ENCODE results near the gene DTL.

The DTL gene

DNA sequence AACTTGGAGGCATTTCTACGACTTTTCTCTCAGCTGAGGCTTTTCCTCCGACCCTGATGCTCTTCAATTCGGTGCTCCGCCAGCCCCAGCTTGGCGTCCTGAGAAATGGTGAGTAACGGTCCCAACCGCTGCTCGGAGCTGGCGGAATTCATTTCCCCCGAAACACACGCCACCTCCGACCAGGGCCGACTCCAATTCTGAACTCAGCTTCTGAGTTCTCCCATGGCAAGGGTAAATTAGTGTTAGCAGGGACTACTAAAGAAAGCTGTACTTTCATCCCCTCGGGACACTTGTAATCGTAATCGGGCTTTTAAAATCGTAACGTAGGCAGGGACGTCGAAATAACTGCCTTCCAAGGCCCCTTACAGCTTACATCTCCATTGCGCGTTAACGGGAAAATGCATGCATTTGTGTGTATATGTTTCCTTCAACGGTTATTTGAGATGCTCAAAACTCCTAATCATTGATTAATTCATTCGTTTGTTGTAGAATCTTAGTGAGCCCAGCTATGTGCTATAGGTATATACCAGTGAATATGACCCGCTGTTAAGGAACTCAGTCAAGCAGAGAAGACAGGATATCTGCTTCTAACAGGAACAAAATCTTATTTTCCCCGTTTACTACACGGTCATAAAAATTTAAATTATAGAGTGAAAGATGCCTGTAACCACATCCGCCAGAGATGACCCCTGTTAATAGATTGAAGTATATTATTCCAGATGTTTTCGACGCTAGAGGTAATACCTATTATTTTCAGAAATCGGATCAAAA lies 472 bp downstream of the DTL start:
- DNase-seq (ENCODE audit: low spot score) (no peak), FAIRE-seq (no peak)

DNA sequence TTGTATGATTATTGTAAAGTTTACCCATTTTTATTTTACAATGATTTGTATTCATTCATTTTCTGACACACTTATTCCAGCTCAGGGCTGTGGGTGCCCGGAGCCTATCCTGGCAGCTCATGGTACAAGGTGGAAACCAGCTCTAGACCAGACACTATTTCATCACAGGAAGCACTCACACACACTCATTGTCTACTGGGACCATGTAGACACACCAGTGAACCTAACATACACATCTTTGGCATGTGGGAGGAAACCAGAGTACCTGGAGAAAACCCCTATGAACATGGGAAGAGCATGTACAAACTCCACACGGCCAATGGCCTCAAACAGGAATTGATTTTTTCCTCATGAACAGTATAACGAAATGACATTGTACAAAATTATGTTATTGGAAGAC lies 2.4 kb downstream of the DTL start:
- DNase-seq (ENCODE audit: low spot score) (no peak), FAIRE-seq (no peak)

DNA sequence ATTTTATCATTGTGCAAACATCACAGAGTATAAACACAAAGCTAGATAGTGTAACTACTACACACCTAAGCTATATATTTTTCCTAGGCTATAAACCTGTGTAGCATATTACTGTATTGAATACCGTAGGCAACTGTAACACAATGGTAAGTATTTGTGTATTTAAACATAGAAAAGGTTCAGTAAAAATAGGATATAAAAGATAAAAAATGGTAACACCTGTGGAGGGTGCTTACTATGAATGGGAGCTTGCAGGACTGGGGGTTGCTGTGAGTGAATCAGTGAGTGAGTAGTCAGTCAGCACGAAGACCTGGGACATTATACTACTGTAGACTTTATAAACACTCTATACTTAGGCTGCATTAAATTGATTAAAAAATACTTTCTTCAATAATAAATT lies 4.1 kb downstream of the DTL start:
- FAIRE-seq (no peak), DNase-seq (ENCODE audit: low spot score) (no peak)

DNA sequence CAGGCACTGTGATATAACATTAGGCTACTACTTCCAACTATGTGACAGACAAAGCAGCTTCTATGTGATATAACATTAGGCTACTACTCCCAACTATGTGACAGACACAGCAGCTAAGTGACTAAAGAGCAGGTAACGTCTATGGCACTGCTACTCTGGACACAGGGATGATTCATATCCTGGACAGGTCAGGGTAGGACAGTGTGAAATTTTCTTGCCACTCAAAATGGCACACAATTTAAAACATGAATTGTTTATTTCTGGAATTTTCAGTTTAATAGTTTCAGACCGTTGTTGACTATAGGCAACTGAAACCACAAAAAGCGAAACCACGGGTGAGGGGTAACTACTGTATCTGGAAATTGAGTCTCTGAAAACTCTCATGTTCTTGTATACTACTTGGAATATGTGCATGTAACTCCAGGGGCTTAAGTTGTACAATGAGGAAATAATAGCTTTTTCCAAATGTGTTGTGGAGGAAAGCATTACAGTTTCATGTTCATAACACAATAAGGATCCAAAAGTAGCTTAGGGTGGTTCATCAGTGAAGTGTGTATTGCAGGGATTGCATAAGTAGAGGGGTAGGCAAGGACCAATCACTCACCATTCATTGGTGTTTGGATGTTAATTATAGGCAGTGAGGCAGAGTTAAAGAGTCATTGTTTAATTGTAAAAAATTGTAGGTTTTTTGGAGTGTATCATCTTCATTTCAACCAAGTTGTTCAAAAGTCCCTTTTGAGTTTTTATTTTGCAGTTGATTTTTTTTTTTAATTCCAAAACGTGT lies 5.3 kb downstream of the DTL start:
- FAIRE-seq, result peak; percentile 52
- DNase-seq (ENCODE audit: low spot score), result no peak

DNA sequence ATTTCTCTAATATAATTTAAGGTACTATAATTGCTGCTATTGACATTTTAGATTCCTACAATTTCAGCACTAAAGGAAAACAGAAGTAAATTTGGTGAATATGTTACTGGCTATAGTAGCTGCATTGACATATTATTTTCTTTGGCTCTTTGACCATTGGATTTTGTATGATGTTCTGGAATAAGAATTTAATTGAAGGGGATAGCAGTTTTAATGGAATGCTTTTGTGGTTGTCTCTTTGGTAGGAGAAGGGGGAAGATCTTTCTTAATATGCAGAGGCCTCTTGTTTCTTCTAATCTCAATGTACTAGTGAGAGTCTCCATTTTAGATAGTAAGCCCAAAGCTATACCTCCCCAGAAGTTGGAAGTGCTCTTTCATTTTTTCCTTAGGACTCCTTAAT lies 6.9 kb downstream of the DTL start:
- DNase-seq (ENCODE audit: low spot score) (no peak), FAIRE-seq (no peak)

GRCh38 chr1:212044851-212045250 lies 9.3 kb downstream of the DTL start:
- no peak for DNase-seq (ENCODE audit: low spot score)
- FAIRE-seq, result no peak

DNA sequence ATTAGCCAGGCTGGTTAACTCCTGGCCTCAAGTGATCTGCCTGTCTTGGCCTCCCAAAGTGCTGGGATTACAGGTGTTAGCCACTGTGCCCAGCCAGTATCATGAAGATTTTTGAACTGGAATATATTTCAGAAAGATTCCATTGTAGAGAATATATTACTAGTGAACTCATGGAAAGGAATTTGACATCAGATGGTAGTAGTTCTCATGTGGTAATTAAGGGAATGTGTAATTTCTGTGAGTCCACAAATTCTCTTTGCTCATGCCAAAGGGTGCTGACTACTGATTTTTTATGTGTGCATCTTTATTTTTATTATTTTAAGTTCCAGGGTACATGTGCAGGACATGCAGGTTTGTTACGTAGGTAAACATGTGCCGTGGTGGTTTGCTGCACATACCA lies 10.4 kb downstream of the DTL start:
- no peak for DNase-seq (ENCODE audit: low spot score)
- no peak for FAIRE-seq

GRCh38 chr1:212053993-212054392 lies 18.4 kb downstream of the DTL start:
- no peak for DNase-seq (ENCODE audit: low spot score)
- no peak for FAIRE-seq

DNA sequence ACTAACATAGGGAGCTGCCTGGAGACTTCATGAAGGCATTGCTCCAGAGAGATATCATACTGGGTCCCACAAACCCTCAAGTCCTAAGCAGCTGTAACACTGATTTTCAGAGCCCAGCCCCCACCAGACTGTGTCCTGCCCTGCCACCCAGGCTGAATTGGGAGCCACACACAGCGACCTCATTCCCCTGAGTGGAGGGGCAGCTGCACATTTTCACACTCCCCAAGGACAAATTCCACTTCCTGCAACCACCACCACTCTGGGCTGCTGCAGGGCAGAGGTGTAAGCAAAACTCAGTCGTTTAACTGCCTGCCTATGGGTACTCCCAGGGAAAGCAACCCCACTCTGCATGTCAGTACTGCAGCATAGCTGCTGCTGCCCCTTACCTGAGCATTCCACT lies 19.8 kb downstream of the DTL start:
- no peak for DNase-seq (ENCODE audit: low spot score)
- FAIRE-seq, result no peak

- FAIRE-seq (no peak), DNase-seq (ENCODE audit: low spot score) (no peak)
These were observed 25.3 kb downstream of the DTL start for GRCh38 chr1:212060632-212061472.

GRCh38 chr1:212062832-212063438 lies 27.4 kb downstream of the DTL start:
- FAIRE-seq (no peak), DNase-seq (ENCODE audit: low spot score) (peak; percentile 25)

- no peak for DNase-seq (ENCODE audit: low spot score)
- no peak for FAIRE-seq
These were observed 32.2 kb downstream of the DTL start for GRCh38 chr1:212067787-212068186.

DNA sequence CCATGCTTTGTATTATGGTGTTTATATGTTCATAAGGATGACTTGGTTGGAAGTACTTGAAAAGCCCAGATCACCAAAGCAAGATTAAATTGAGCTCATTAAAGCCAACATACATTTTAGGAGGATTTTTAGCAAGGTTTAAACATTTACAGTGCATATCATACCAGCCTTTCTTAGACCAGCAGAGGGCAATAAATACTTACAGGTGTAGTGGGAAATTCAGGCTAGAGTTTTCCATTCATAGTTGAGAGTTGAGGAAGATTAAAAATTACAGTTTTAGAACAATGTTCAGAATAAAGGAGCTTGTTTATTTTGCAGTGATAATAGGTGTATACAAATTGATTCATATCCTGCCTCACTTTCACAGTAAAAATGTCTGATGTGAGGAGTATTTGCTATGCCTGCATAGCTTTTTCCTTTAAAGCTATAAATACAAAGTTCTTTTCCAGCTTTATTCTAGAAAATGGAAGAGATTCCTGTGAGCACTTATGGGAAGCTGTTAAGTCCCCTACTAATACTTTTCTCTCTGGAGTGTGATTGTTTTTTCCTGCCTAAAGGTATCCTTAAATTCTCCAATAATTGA lies 35.3 kb downstream of the DTL start:
- DNase-seq (ENCODE audit: low spot score) (no peak), FAIRE-seq (no peak)

DNA sequence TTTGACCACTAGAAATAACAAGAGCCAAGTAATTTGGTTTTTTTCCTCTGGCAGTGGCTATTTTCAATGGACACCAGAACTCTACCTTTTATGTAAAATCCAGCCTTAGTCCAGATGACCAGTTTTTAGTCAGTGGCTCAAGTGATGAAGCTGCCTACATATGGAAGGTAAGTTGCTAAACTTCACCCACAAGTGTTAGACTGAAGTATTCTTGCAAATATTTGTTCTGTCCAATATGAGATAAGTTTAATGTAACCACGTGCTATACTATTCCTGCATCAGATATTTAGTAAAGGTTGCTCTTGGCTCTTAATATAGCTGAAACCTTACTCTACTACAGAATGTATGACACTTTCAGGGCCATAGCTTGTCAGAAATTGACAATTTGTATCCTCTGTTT lies 36.5 kb downstream of the DTL start:
- FAIRE-seq (no peak), DNase-seq (ENCODE audit: low spot score) (no peak)

DNA sequence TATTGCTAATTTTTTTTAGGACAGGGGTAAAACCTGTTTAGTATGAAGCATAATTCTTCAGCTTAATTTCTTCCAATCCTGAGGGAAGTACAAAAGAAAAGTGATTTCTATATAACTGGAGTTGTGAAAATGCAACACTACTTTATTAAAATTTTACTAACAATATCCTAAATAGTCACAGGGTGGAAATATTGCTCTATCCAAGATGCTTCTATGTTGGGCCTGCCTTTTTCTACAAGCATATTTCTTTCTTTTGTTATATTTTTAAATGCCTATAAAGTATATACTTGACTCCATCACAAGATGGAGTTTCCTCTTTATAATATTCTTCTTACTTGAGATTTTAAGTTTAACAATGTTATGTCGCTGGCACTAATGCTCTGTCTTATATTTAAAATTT lies 37.9 kb downstream of the DTL start:
- FAIRE-seq (no peak), DNase-seq (ENCODE audit: low spot score) (no peak)

DNA sequence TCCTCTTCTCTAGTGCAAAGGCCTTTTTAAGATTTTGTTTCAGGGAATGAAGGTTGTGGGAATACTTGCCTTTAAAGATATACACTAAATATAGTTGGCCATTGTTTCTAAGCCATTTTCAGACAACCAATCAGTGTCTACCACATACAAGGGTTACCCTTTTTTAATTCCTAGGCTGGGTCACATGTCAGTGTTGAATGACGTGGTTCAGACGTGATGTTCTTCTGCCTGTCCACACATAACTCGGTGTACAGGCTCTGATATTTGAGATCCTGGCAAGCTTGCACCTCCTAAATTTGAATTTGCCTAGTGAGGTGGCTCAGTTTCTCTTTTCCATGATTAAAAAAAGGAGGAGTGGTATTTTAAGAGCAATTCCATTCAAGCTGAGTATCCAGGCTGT lies 38.8 kb downstream of the DTL start:
- FAIRE-seq (no peak), DNase-seq (ENCODE audit: low spot score) (no peak)

DNA sequence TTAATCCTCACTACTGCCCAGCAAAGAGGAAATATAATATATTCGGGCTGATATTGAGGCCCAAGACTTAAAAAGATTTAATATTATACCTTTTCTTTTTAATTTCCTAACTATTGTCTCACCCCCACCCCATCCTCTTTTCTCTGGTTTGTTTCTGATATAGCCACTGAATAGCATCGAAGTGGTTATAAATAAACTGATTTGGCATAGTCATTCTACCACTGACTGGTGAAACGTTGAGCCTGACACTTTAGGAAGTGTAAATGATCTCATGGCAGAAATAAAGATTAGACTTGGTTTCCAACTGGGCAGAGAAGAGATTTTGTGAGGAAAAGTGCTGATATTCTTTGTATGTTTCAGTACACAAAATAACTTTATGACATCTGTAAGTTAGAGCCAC lies 39.3 kb downstream of the DTL start:
- FAIRE-seq, result no peak

DNA sequence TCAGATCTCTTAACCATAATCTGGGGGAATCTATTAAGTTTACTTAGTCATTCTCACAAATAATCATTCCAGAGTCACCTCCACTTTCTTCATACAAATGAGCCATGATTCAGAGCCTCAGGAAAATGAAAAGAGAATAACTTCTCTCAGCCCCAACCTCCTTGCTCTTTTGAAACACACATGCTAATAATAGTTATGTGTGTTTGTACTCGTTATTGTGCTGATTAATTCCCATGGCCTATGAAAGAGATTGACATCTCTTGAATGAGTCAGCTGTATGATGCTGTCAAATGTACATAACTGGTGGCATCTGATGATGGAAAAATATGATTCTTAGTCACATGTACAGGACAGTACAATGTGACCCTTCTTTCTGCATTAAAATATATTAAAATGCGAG lies 41.5 kb downstream of the DTL start:
- FAIRE-seq (no peak), DNase-seq (ENCODE audit: low spot score) (no peak)

More for the DNA sequence above, 39.3 kb downstream of the DTL start:
- DNase-seq (ENCODE audit: low spot score), result no peak

- DNase-seq (ENCODE audit: low spot score) (no peak), FAIRE-seq (no peak)
These were observed 43.3 kb downstream of the DTL start for GRCh38 chr1:212078826-212079225.

DNA sequence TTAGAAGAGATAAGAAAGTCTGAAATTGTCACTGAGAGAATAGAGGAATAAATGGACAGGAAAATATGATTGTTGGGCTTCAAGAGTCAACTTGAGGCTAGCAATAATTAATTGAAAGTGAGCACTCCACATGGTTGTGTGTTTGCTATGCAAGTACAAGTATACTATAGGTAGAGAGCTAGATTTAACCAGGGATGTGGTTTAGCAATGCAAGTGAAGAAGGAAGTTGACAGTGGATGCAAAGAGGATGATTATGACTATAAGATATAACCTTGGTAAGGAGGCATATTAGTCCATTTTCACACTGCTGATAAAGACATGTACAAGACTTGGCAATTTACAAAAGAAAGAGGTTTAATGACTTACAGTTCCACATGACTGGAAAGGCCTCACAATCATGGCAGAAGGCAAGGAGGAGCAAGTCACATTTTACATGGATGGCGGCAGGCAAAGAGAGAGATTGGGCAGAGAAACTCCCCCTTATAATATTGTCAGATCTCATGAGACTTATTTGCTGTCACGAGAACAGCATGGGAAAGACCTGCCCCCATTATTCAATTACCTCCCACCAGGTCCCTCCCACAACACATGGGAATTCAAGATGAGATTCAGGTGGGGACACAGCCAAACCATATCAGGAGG lies 47.3 kb downstream of the DTL start:
- no peak for FAIRE-seq
- no peak for DNase-seq (ENCODE audit: low spot score)

Measured in urothelium cell line (cell line).